ENCODE results near the gene GLS2. TPM values are rescaled to one million over a fixed set of nuclear protein-coding genes. Genes with fewer than 3 reads are reported as not detected.
"Not testable (repeated sequence)": the region's sequence is repeated elsewhere in the genome, so short reads cannot be mapped to it uniquely, and the experiment has no call there.

Gene GLS2
- total RNA-seq, 1 donor from 2014 or later, result 2.6 TPM

GRCh38 chr12:56490360-56490759 lies 2.4 kb upstream of the GLS2 start:
- ATAC-seq, result no peak

- peak; percentile 53 for ATAC-seq
Observed at GRCh38 chr12:56487448-56488040, 417 bp downstream of the GLS2 start.

GRCh38 chr12:56486694-56487093 lies 1.3 kb downstream of the GLS2 start:
- ATAC-seq, result no peak

- no peak for ATAC-seq
Observed at GRCh38 chr12:56484566-56484965, 3.4 kb downstream of the GLS2 start.

GRCh38 chr12:56479625-56480024 lies 8.3 kb downstream of the GLS2 start:
- ATAC-seq, result no peak

GRCh38 chr12:56477521-56478225 lies 10.3 kb downstream of the GLS2 start:
- no peak for ATAC-seq

- peak; percentile 19 for ATAC-seq
Observed at GRCh38 chr12:56476972-56477432, 11.0 kb downstream of the GLS2 start.

- ATAC-seq, result no peak
Observed at GRCh38 chr12:56476143-56476542, 11.8 kb downstream of the GLS2 start.

GRCh38 chr12:56474389-56474788 lies 13.6 kb downstream of the GLS2 start:
- ATAC-seq, result no peak

GRCh38 chr12:56469007-56469930 lies 18.7 kb downstream of the GLS2 start:
- peak; percentile 58 for ATAC-seq

- ATAC-seq, result peak; percentile 97
Observed at GRCh38 chr12:56468216-56469006, 19.6 kb downstream of the GLS2 start, which contains the start of gene SPRYD4. SPRYD4 (plus strand) TSS chr12:56468578; CDS start chr12:56468592, 14 bp downstream.

- ATAC-seq, result no peak
Observed at GRCh38 chr12:56462565-56462964, 25.4 kb downstream of the GLS2 start.

- peak; percentile 54 for ATAC-seq
Observed at GRCh38 chr12:56461235-56462159, 26.5 kb downstream of the GLS2 start.

GRCh38 chr12:56457817-56458216 lies 30.1 kb downstream of the GLS2 start:
- no peak for ATAC-seq

- no peak for ATAC-seq
Observed at GRCh38 chr12:56454557-56454956, 33.4 kb downstream of the GLS2 start, which contains the start of gene MIP. MIP (minus strand) TSS chr12:56454657; CDS start chr12:56454613, 44 bp downstream.

- ATAC-seq, result no peak
Observed at GRCh38 chr12:56451147-56451546, 36.8 kb downstream of the GLS2 start.

- ATAC-seq, result no peak
Observed at GRCh38 chr12:56450241-56450640, 37.7 kb downstream of the GLS2 start.

GRCh38 chr12:56449622-56449984 lies 38.4 kb downstream of the GLS2 start:
- ATAC-seq, result no peak

GRCh38 chr12:56448860-56449621 lies 38.9 kb downstream of the GLS2 start, which contains the start of gene TIMELESS:
TIMELESS (minus strand) TSS chr12:56449426; CDS start chr12:56434170, 15,256 bp downstream.
- peak; percentile 96 for ATAC-seq

GRCh38 chr12:56443208-56443607 lies 44.8 kb downstream of the GLS2 start:
- ATAC-seq, result not testable (repeated sequence)

Data from esophagus mucosa (tissue), 1 donor.